HG03442 (cell line): ENCODE results near the gene AASS.

Experiments used
- ATAC-seq: cut with Tn5 transposase; IDR thresholded peaks from one replicate; pipeline ENCODE4 v1.9.1; 2021; ENCODE audit warnings: mild to moderate bottlenecking, moderate library complexity; ENCODE audit not compliant: unreplicated experiment

Gene AASS

DNA sequence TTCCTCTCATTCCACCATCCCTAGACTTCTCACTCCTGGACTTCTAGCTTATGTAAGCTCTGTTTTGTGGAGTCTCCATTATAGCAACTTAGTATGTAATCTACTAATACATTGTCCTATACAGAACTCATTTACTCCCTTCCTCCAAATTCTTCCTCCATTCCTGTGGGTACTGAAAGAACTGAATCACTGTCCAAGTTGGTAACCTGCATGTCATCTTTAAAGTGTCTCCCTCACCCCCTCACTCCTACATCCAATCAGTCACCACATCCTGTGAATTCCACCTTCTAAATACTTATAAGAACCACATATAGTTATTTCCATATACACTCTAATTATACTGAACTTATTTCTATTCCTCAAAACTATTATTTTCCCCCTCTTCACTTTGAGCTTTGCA lies 20.3 kb downstream of the AASS start:
- no peak for ATAC-seq

DNA sequence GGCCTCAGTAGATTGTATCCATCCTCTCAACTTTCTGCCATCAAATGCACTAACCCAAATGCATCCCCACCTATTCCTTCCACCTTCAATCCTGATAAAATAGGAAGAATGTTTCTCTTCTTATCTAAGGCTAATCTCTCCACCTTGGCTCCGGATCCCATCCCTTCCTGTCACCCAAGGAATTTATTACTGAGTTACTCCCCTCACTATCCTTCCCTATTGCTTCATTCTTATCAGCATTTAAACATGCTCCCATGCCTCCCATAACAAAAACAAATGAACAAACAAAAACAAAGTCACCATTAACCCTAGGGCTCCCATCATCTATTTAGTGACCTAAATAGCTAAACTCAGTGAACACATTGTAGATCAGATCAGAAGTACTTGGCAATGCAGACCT lies 25.3 kb downstream of the AASS start:
- no peak for ATAC-seq

DNA sequence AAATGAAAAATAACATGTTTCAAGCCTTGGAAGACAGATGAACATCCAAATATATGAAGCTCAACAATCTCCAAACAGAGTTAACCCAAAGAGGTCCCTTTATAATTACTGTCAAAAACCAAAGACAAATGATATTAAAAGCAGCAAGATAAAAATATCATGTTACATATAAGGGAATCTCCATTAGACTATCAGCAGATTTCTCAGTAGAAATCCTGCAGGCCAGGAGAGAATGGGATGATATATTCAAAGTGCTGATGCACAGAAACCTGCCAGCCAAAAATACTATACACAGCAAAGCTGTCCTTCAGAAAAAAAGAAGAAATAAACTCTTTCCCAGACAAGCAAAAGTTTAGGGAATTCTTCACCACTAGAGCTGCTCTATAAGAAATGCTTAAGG lies 41.0 kb downstream of the AASS start:
- ATAC-seq = no peak

DNA sequence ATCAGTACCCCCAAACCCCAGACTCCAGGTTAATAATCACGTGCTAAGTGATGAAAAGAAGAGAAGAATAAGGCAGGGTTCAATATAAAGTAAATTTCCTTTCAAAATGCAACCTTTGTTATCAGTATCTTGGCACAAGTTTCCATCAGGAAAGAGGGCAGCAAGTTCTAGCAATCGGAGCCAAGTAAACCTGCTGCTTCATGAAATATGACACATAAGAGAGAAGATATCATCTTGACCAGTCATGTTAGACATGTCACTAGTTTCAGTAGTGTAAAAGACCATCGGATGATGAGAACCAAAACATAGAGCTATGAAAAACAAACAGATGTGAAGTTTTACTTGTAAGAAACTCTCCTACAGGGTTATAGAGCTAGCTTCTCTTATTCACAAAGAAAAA lies 44.0 kb downstream of the AASS start:
- no peak for ATAC-seq

DNA sequence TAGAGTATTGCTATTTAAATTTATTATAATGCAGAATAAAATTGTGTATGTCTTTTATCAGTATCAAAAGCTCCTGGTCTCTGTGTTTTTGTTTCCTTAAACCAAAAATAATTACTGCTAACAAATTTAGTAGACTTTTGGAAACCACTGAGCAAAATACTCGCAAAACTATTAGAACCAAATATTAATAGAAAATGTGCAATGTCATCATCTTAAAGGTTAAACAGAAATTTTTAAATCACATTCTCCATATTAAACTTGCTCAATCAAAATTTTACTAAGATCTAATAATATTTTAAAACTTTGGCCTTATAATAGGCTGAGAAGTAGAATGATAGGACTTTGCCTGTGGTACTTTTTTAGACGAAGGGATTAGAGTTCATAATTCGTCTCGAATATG lies 48.4 kb downstream of the AASS start:
- no peak for ATAC-seq

DNA sequence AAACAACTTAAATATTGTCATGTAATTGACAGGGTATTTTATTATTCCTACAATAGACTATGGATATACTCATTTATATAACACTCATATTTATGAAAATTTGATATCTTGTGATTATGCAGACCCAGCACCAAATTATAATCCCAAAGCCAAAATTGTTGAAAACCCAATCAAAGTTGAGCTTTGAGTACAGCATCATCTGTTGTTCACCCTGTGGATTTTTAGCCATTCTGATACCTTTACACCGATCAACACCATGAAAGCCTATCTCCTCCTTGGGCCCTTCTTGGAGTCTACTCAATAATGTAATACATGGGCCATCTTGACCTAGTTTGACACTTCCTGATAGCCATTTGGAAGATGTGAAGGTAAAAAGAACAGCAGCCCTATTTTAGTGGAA lies 49.5 kb downstream of the AASS start:
- ATAC-seq = no peak

DNA sequence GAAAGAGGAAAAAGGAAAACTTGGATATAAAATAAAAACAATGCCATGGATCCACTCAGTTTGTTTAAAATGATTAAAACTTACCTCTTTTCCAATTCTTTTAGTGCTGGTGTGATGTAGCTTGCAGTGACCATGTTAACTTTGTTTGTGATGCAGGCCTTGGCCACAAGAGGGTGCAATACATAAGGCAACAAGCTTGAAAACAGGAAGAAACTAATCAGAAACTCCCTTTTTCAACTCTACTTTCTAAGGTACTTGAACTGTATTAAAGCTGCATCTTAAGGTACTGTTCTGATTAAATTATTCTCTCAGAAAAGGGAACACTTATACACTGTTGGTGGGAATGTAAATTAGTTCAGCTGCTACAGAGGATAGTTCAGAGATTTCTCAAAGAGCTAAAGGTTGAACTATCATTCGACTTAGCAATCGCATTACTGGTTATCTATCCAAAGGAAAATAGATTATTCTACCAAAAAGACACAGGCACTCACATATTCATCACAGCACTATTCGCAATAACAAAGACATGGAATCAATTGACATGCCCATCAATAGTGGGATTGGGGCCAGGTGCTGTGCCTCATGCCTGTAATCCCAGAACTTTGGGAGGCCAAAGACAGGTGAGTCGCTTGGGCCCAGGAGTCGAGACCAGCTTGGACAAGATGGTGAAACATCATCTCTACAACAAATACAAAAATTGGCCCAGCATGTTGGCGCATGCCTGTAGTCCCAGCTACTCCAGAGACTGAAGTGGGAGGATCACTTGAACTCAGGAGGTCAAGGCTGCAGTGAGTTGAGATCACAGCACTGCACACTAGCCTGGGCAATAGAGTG lies 50.9 kb downstream of the AASS start:
- ATAC-seq = peak; percentile 98

DNA sequence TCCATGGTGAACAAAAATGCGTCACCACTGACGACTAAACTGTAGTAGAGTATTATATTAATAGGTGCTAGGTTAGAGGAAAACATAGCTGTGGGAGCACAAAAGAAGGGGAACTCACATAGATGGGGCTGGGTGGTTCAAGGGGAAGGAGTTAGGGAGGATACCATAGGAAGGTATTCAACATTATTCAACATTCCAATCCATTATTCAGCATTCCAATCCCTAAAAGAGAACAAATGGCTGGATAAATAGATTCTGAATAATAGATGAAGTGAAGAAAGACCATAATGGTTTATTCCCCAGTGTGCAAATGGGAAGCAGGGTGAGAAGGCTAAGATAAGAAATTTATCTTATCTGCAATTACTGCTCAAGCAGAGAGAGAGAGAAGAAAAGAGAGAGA lies 61.4 kb downstream of the AASS start:
- ATAC-seq = no peak

DNA sequence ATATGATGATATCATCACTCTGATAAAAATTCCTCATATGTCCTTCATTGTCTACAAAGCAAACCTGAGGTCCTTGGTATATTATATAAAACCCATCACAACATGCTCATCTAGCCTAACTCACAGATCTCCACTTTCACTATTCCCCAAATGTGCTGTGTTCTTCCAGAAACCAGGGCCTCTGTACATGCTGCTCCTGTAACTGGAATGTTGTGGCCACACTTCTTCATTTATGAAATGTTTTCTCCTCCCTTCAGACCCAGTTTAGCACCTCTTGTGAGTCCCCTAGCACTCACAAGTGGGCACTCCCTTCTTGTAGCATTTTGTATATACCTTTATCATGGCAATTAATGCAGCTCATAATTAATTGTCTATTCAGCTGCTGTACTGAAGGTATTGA lies 61.9 kb downstream of the AASS start:
- no peak for ATAC-seq

DNA sequence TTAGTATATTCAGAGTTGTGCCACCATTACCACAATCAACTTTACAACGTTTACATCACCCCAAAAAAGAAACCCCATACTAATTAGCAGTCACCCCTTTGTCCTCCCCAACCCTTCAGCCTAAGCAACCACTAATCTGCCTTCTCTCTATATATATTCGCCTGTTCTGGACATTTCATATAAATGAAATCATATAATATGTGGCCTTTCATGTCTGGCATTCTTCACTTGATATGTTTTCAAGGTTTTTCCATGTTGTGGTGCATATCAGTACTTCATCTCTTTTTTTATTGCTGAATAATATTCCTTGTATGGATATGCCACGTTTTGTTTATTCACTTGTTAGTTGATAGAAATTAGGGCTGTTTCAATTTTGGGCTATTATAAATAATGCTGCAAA lies 70.4 kb downstream of the AASS start:
- no peak for ATAC-seq

DNA sequence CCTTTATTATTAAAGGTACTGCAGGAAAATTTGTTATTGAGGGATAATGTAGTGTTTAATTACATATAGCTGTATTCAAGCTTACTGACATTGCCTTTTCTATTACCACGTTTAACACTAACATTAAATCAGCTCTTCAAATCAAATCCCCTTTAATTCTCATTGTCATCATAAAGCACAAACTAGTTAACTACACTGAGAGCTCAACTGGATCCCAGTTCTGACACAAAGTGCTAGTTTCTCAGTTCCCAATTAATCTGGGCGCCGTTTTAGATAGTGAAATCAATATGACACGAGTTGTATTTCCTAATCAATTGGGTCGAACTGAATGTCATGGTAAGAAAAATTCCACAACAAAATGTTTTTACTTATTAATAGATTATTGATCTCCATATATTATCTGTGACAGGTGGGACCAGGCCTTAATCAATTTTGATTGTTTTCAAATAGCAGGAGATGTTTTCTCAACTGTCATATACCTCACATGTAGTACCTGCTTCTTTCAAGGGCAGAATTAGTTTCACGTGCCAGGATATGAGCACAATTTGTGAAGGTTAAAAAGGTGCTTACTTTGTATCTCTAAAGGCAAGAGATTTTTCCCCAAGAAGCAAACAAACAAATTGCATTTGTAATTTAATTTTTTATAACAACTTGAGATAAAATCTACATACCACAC lies 71.0 kb downstream of the AASS start:
- no peak for ATAC-seq

DNA sequence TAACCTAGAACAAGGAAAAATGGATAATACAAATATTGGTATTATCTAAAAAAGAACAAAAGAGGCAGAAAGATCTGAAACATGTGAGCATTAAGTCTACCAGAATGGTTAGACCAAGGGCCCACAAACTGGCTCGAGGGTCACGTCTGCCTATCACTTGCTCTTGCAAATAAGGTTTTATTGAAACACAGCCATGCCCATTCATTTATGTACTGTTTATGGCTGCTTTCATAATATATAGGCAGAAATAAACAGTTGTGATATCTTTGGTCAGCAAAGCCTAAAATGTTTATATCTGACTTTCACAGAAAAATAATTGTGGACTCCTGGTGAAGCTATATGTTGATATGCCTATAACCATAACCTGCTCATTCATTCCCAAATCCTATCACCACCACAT lies 71.8 kb downstream of the AASS start:
- no peak for ATAC-seq

DNA sequence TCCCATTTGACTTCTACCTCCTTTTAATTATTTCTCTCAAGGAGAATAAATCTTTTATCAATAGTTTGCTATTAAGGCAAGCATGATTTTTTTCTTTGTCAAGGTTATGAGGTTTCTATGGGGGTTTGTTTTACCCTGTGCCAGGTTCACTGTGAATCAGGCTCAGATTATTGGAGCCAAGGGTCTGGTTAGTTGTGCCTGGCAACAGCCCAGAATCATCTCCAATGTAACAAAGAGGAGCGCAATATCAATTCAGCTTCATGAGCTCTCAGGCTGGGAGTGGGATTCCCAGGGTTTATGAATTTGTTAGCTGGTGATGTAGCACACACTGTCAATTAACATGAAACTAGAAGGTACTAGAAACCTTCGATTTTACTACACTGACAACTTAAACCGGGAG lies 73.2 kb downstream of the AASS start:
- ATAC-seq = no peak

DNA sequence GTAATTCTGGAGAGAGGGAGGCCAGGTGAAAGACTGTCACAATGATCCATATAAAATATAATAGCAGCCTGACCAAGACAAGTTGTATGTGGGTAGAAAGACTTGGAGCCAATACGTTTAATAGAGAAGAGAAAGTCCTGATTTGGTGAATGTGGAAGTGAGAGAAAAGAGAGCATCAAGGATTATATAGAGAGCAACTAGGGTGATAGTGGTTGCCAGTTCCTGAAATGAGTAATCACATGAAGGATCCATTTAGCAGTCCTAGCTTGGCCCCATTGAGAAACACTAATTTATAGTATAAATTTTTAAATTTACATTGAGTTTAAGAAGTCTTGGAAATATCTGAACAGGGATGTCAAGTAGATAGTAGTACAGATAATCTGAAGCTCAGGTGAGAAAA lies 74.0 kb downstream of the AASS start:
- no peak for ATAC-seq

DNA sequence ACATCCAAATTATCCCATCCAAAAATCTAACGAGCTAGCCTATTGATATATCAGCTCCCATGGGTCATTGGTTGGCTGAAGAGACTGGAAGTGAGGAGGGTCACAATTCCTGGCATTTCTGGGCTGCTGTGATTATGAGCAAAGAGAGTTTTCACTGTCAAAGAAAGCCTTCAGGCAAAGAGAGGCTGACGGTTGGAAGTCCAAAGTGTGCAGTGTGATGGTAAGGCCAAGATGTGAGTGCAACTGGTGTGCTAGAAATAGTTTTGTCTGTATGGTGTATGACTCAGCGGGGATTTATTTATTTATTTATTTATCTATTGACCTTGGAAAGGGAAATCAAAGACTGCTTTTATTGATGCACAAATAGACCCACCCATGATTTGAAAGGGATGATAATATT lies 75.0 kb downstream of the AASS start:
- ATAC-seq = no peak

DNA sequence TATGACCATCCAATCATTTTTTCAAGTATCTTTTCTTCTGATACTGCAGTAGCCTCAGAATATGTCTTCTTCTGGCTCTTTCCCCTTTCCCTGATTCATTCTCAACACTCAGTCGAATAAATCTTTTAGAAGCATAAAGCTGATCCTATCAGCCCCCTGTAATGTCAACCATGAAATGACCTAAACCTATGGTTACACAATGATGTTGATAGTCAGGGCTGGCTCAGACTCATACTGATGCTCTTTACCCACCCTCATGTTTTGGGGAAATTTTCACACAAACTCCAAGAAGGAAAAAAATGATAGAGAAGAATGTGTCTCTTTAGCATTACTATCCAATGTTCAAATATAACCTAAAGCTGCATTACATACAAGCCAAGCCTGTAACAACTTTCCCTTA lies 76.0 kb downstream of the AASS start:
- ATAC-seq = no peak

DNA sequence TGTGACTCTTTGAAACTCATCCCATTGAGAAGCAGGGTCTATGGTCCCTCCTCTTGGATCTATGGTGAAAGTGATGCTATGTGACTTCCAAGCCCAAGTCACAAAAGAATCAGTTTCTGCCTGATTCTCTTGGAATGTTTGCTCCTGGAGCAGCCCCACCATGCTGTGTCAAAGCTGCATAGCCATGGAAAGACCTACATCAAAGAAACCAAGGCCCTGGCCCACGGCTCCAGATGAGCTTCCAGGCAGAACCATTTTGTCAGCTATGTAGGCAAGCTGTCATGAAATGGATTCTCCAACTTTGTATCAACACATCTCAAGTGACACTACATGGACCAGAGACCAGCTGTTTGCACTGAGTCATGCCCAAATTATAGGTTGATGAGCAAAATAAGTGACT lies 77.0 kb downstream of the AASS start:
- no peak for ATAC-seq

DNA sequence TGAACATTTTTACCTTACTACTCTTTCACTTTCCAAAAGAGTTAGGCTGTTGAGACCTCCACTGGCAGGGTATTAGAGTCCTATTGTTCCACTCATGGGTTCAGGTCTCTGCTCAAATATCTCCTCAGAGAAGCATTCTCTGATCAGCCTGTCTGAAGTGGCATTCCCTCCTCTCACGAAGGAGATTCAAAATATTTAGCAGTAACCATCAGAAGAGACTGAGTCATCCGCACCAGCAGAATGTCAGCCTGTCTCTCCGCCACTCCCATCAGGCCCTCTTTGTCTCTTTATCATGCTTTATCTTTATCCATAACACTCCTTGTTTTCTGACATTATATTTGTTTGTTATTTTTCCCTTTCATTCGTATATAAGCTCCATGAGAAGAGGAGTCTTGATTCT lies 79.1 kb downstream of the AASS start:
- no peak for ATAC-seq

DNA sequence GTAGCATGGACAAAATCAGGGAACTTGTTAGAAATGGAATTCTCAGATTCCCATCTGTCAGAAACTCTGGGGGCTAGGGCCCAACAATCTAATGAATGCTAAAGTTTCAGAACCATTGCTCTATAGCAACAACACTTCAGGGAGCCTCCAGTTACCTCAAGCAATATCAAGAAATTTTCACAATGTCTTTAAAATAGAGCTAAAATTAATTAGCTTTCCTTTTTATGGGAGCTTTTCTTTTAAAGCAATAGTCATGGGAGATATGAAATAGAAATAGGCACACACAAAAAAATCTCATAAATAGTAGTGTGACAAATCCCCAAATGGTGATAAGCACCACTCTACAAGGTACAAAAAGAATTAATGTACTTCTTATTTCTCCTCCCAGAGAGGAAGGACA lies 80.9 kb downstream of the AASS start:
- no peak for ATAC-seq

DNA sequence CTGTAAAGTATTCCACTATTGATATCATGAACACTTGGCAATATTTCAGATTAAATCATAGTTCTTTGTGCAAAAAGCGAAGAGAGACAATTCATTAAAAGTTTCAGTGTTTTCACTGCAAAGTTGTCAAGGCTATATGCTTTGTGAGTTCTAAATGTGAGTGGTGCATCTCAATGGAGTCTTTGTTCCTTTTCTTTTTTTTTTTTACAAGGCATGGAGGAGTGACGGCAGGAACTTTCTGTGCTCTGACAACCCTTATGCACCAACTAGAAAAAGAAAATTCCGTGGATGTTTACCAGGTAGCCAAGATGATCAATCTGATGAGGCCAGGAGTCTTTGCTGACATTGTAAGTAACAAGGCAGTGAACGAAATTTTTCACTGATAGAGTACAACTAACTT lies 84.5 kb downstream of the AASS start:
- ATAC-seq = no peak

DNA sequence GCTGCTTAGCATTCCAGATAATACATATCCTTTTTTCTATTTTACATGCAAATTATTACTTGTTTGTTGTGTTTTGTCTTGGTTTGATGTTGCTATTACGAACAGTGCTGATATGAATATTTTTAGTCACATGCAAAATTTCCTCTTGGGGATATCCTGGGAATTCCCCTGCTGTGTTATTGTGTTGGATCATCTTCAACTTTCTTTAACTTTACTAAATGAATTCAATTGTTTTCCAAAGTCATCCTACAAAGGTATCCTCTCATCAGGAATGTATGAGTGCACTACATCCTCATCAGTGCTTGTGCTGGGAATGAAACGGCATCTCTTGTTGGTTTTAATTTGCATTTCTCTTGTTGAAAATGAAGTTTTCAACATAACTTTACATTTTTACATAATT lies 87.1 kb downstream of the AASS start:
- ATAC-seq = no peak

DNA sequence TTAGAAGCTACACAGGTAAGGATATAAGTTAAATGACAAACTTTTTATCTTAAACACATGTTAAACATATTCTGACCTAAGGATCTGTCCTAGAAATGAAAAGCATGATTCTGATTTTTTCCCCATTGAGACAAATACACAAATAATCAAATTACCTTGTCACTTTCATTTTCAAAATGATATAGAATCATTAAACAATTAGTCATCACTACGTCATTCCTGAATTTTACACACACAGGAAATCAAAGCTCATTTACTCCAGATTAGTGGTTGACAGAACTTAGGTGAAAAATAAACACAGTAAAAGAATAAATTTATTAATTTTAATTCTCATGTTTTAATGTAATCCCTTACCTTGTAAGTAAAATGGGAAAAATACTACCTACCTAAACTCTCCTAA lies 89.0 kb downstream of the AASS start:
- no peak for ATAC-seq

DNA sequence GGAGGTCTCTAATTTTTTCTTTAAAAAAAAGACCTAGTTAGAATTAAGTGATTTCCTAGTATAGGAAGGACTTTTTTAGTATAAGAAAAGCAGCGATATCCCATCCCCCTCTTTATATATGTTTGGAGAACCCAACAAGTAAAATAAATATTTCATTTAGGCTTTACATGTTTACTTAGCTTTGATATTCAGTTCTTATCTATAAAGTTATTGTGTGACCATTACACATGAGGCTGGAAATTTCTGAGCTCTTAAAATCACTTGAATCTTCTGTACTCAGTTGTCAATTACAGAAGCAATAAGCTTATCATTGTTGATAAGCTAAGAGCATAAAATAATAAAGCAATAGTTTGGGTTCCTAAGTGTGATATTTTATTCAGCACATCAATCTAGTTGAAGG lies 89.7 kb downstream of the AASS start:
- ATAC-seq = no peak
